ENCODE results near the gene UNC79.

The UNC79 gene

GRCh38 chr14:93669632-93670031, 238.9 kb downstream of the UNC79 start:
- no peak for DNase-seq (ENCODE audit: low spot score)
- in situ Hi-C loops (cut with MboI; ENCODE audit: low pct_unique_long_range_greater_than_20kb, low sequenced_read_pairs, unreplicated experiment) = no loop called here
- TF ChIP-seq, protein P1, sequence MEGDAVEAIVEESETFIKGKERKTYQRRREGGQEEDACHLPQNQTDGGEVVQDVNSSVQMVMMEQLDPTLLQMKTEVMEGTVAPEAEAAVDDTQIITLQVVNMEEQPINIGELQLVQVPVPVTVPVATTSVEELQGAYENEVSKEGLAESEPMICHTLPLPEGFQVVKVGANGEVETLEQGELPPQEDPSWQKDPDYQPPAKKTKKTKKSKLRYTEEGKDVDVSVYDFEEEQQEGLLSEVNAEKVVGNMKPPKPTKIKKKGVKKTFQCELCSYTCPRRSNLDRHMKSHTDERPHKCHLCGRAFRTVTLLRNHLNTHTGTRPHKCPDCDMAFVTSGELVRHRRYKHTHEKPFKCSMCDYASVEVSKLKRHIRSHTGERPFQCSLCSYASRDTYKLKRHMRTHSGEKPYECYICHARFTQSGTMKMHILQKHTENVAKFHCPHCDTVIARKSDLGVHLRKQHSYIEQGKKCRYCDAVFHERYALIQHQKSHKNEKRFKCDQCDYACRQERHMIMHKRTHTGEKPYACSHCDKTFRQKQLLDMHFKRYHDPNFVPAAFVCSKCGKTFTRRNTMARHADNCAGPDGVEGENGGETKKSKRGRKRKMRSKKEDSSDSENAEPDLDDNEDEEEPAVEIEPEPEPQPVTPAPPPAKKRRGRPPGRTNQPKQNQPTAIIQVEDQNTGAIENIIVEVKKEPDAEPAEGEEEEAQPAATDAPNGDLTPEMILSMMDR (IDR thresholded peaks at IDR 0.05; ENCODE audit: extremely low read depth, insufficient read depth, missing control alignments) = no peak

DNA sequence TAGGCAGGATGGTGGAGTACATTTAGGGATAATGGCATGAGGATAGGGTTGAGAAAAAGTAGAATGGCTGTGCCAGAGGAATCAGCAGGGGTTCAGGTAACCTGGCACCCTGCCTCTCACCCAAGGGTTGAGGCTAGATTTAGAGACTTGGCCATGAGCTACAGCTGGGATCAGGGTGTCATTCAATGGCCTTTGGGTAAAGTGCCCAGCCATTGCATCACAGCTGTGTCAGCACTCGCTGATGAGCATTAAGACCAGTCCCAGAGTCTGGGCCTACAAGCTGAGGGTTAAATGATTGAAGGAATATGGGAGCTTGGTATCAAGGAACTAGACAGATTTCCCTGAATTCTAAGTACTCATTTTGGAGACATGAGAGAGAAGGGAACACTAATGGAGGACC, 243.6 kb downstream of the UNC79 start:
- DNase-seq (ENCODE audit: low spot score) = no peak
- TF ChIP-seq, protein P1 (IDR thresholded peaks at IDR 0.05; ENCODE audit: extremely low read depth, insufficient read depth, missing control alignments) = no peak
- in situ Hi-C loops (cut with MboI; ENCODE audit: low pct_unique_long_range_greater_than_20kb, low sequenced_read_pairs, unreplicated experiment) = no loop called here

DNA sequence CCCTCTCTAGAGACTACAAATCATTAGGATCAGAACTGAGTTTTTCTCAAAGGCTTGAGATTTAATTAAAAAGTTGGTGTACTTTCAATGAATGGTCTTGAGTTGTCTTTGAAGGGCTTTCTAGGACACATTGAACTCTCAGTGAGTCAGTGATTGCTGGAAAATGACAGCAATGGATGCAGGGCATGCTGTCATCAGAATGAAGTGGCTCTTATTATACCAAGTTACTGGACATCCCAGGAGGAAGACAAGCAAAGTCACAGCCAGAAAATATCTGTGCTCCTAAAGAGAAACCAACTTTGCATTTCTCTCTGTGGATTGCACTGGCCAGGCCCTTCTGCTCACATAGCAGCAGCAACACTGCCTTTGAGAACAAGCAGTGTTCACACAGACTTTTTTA, 244.9 kb downstream of the UNC79 start:
- in situ Hi-C loops (cut with MboI; ENCODE audit: low pct_unique_long_range_greater_than_20kb, low sequenced_read_pairs, unreplicated experiment) = no loop called here
- DNase-seq (ENCODE audit: low spot score) = no peak
- TF ChIP-seq, protein P1 (IDR thresholded peaks at IDR 0.05; ENCODE audit: extremely low read depth, insufficient read depth, missing control alignments) = no peak

- in situ Hi-C loops (cut with MboI; ENCODE audit: low pct_unique_long_range_greater_than_20kb, low sequenced_read_pairs, unreplicated experiment) = no loop called here
- no peak for DNase-seq (ENCODE audit: low spot score)
- TF ChIP-seq, protein P1 (IDR thresholded peaks at IDR 0.05; ENCODE audit: extremely low read depth, insufficient read depth, missing control alignments) = no peak
Observed at GRCh38 chr14:93676416-93676958, 245.7 kb downstream of the UNC79 start.

GRCh38 chr14:93682459-93682858, 251.7 kb downstream of the UNC79 start:
- in situ Hi-C loops (cut with MboI; ENCODE audit: low pct_unique_long_range_greater_than_20kb, low sequenced_read_pairs, unreplicated experiment) = no loop called here
- DNase-seq (ENCODE audit: low spot score) = no peak
- TF ChIP-seq, protein P1 (IDR thresholded peaks at IDR 0.05; ENCODE audit: extremely low read depth, insufficient read depth, missing control alignments) = no peak

DNA sequence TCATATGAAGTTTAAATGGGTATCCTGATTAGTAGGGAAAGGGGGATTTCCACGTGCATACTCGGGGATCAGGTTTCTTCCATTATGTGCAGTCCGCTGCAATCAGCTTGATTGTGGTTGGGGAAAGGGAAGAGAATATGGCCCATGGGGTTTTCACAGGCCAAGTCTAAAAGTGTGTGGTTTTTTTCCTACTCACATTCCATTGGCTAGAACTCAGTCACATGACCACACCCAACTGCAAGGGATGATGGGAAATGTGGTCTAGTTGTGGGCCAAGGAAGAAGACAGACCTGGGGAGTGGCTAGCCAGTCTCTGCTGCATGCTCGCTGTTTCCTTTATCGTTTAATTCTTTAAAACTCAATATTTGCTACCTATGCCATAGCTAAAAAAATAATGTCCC, 252.5 kb downstream of the UNC79 start:
- in situ Hi-C loops (cut with MboI; ENCODE audit: low pct_unique_long_range_greater_than_20kb, low sequenced_read_pairs, unreplicated experiment) = no loop called here
- TF ChIP-seq, protein P1 (IDR thresholded peaks at IDR 0.05; ENCODE audit: extremely low read depth, insufficient read depth, missing control alignments) = no peak
- no peak for DNase-seq (ENCODE audit: low spot score)
